ENCODE results near the gene ZBTB21.

The ZBTB21 gene

GRCh38 chr21:42009831-42010506 lies at the start of gene ZBTB21:
TSS of gene ZBTB21 (minus strand) at chr21:42010360. CDS start at chr21:41994095, 16,265 bp downstream.
- DNase-seq (ENCODE audit: low read depth), result peak; percentile 90

- DNase-seq (ENCODE audit: low read depth), result no peak
These were observed 49.6 kb upstream of the ZBTB21 start for GRCh38 chr21:42059721-42060120.

- no peak for DNase-seq (ENCODE audit: low read depth)
These were observed 49.0 kb upstream of the ZBTB21 start for GRCh38 chr21:42059141-42059540.

GRCh38 chr21:42058631-42059111 lies 48.5 kb upstream of the ZBTB21 start:
- DNase-seq (ENCODE audit: low read depth), result no peak

- DNase-seq (ENCODE audit: low read depth), result no peak
These were observed 47.8 kb upstream of the ZBTB21 start for GRCh38 chr21:42057851-42058437.

- DNase-seq (ENCODE audit: low read depth), result no peak
These were observed 47.0 kb upstream of the ZBTB21 start for GRCh38 chr21:42056996-42057689.

- no peak for DNase-seq (ENCODE audit: low read depth)
These were observed 46.3 kb upstream of the ZBTB21 start for GRCh38 chr21:42056468-42056867.

- DNase-seq (ENCODE audit: low read depth), result no peak
These were observed 45.3 kb upstream of the ZBTB21 start for GRCh38 chr21:42055425-42055824.

GRCh38 chr21:42051788-42052187 lies 41.6 kb upstream of the ZBTB21 start:
- DNase-seq (ENCODE audit: low read depth), result no peak

- no peak for DNase-seq (ENCODE audit: low read depth)
These were observed 39.6 kb upstream of the ZBTB21 start for GRCh38 chr21:42049578-42050430.

GRCh38 chr21:42048870-42049577 lies 38.9 kb upstream of the ZBTB21 start:
- no peak for DNase-seq (ENCODE audit: low read depth)

GRCh38 chr21:42047821-42048613 lies 37.9 kb upstream of the ZBTB21 start:
- peak; percentile 78 for DNase-seq (ENCODE audit: low read depth)

GRCh38 chr21:42044871-42045495 lies 34.8 kb upstream of the ZBTB21 start:
- DNase-seq (ENCODE audit: low read depth), result no peak

- no peak for DNase-seq (ENCODE audit: low read depth)
These were observed 33.8 kb upstream of the ZBTB21 start for GRCh38 chr21:42043961-42044360.

GRCh38 chr21:42043201-42043895 lies 33.2 kb upstream of the ZBTB21 start:
- DNase-seq (ENCODE audit: low read depth), result no peak

- no peak for DNase-seq (ENCODE audit: low read depth)
These were observed 32.5 kb upstream of the ZBTB21 start for GRCh38 chr21:42042651-42043050.

GRCh38 chr21:42041711-42042110 lies 31.6 kb upstream of the ZBTB21 start:
- no peak for DNase-seq (ENCODE audit: low read depth)

- DNase-seq (ENCODE audit: low read depth), result no peak
These were observed 31.1 kb upstream of the ZBTB21 start for GRCh38 chr21:42041246-42041645.

- peak; percentile 99 for DNase-seq (ENCODE audit: low read depth)
These were observed 30.4 kb upstream of the ZBTB21 start for GRCh38 chr21:42040411-42041180.

Data from HS-5 (cell line).